K562 (cell line): Measurements from ENCODE around the gene METTL8. TPM values are rescaled to one million over a fixed set of nuclear protein-coding genes. Genes with fewer than 3 reads are reported as not detected.

Experiments used
- ATAC-seq: fragments of 200-7000 bp; cut with Tn5 transposase; 3 replicates; pipeline ENCODE4 v1.9.1; 2020; ENCODE audit warnings: moderate library complexity
- BruUV-seq: library from RNA; stranded (reverse); fragments of 400-500 nt; replicated peaks from 2 replicates; lab custom pipeline; 2021; lab: Mats Ljungman, UMichigan
- CTCF ChIA-PET: fragments of 300-600 bp; formaldehyde crosslinking; extraction: SDS; loops from one replicate; lab custom pipeline; 2021; ENCODE audit warnings: low intra/inter-chr PET ratio; lab: Yijun Ruan, JAX
- POLR2A ChIA-PET: fragments of 300-600, 350-650 bp; sonication (Branson Sonifier 250); formaldehyde crosslinking; extraction: SDS; loops from one replicate; lab custom pipeline; 2021; ENCODE audit warnings: antibody characterized with exemption, inconsistent platforms; lab: Yijun Ruan, JAX
- DNase-seq, 4 experiments: peaks; one replicate each; pipeline versions ENCODE4 v3.0.0 to v3.0.0-alpha.2; 2011 to 2018; ENCODE audit warnings: low spot score in 3 of 4, mixed read lengths in 3 of 4; ENCODE audit errors: extremely low read depth in 1 of 4
- FAIRE-seq: peaks from 2 replicates; lab custom pipeline; 2011; peaks lifted over from hg19 to GRCh38; lab: Jason Lieb, UNC
- H2AFZ ChIP-seq: 2 replicates; pipeline ENCODE4 v1.6.0; 2011; ENCODE audit warnings: low read depth, low read length, control low read depth, inconsistent platforms
- H3K27ac ChIP-seq: fragments of 200-600 bp; 3 replicates; pipeline ENCODE4 v1.8.0; 2011; ENCODE audit warnings: low read depth, mild to moderate bottlenecking, control low read depth, inconsistent platforms, low read length, moderate library complexity, mixed read lengths; ENCODE audit errors: extremely low read depth
- H3K27me3 ChIP-seq, 2 experiments: fragments of 300-600 bp in 1 of 2; 2 replicates in 1 of 2; 3 replicates in 1 of 2; pipeline versions ENCODE4 v1.6.0 to v1.8.0; 2011; ENCODE audit warnings: inconsistent platforms in 2 of 2, low read length in 2 of 2, mild to moderate bottlenecking in 1 of 2, mixed read lengths in 1 of 2, moderate library complexity in 1 of 2; ENCODE audit not compliant: control insufficient read depth in 2 of 2, insufficient read depth in 2 of 2
- H3K36me3 ChIP-seq: fragments of 300-600 bp; 3 replicates; pipeline ENCODE4 v1.8.0; 2011; ENCODE audit warnings: mild to moderate bottlenecking, low read length, inconsistent platforms; ENCODE audit not compliant: control insufficient read depth, insufficient read depth
- H3K4me1 ChIP-seq, 2 experiments: fragments of 200-600 bp in 1 of 2; replicated peaks in 1 of 2; 2 replicates in 1 of 2; 3 replicates in 1 of 2; pipeline versions ENCODE4 v1.5.1 to v1.8.0; 2011; ENCODE audit warnings: inconsistent platforms in 2 of 2, low read length in 2 of 2, mild to moderate bottlenecking in 1 of 2, mixed read lengths in 1 of 2, moderate library complexity in 1 of 2; ENCODE audit not compliant: control insufficient read depth in 2 of 2, insufficient read depth in 2 of 2
- H3K4me2 ChIP-seq: 2 replicates; pipeline ENCODE4 v1.6.1; 2011; ENCODE audit warnings: low read length, control low read depth, inconsistent platforms, mixed read lengths; ENCODE audit not compliant: insufficient read depth
- H3K4me3 ChIP-seq: fragments of 200-600 bp; sonication (generic), shearing (Covaris generic); 2 replicates; pipeline ENCODE4 v1.5.1; 2016; ENCODE audit warnings: control low read depth, inconsistent platforms
- H3K79me2 ChIP-seq: fragments of 200-600 bp; 3 replicates; pipeline ENCODE4 v1.8.0; 2011; ENCODE audit warnings: low read length, inconsistent platforms; ENCODE audit not compliant: control insufficient read depth, insufficient read depth
- H3K9ac ChIP-seq, 2 experiments: 2 replicates each; pipeline versions ENCODE4 v1.6.0 to v1.6.1; 2011; ENCODE audit warnings: low read depth in 2 of 2, low read length in 2 of 2, control low read depth in 1 of 2, inconsistent platforms in 1 of 2, mild to moderate bottlenecking in 1 of 2, mixed read lengths in 1 of 2; ENCODE audit not compliant: insufficient read depth in 1 of 2
- H3K9me1 ChIP-seq: one replicate; pipeline ENCODE4 v1.6.0; 2011; ENCODE audit warnings: inconsistent platforms, mild to moderate bottlenecking, low read length, moderate library complexity; ENCODE audit not compliant: control insufficient read depth, insufficient read depth
- H3K9me3 ChIP-seq: replicated peaks from 2 replicates; pipeline ENCODE4 v1.5.1; 2011; ENCODE audit warnings: low read depth, low read length, inconsistent platforms; ENCODE audit not compliant: control insufficient read depth, insufficient read depth
- H4K20me1 ChIP-seq: replicated peaks from 2 replicates; pipeline ENCODE4 v1.6.1; 2011; ENCODE audit warnings: low read length, inconsistent platforms, mixed read lengths; ENCODE audit not compliant: control insufficient read depth, insufficient read depth
- C11orf30 ChIP-seq: fragments of 450-650 bp; IDR thresholded peaks from 2 replicates; pipeline ENCODE4 v1.6.1; 2016; ENCODE audit warnings: low read depth, mild to moderate bottlenecking
- CEBPG ChIP-seq, 3 experiments: fragments of 200-800 bp in 1 of 3; sonication (Bioruptor generic) in 1 of 3; sonication (generic) in 1 of 3; formaldehyde crosslinking in 1 of 3; IDR thresholded peaks in 2 of 3; conservative IDR thresholded peaks in 1 of 3; 2 replicates each; pipeline versions ENCODE4 v1.6.1 to v1.8.0; 2016 to 2022; ENCODE audit warnings: missing compliant biosample characterization in 2 of 3, missing genetic modification characterization in 2 of 3, mild to moderate bottlenecking in 1 of 3, missing genetic modification reagents in 1 of 3
- CHD1 ChIP-seq: fragments of 200-600 bp; sonication (generic); IDR thresholded peaks from one replicate; pipeline ENCODE4 v1.6.1; 2012; ENCODE audit warnings: mild to moderate bottlenecking, moderate library complexity, low read length, inconsistent platforms
- DDX20 ChIP-seq: fragments of 450-650 bp; IDR thresholded peaks from 2 replicates; pipeline ENCODE4 v1.6.1; 2016; ENCODE audit warnings: missing genetic modification characterization, low read depth, mild to moderate bottlenecking, missing compliant biosample characterization, moderate library complexity
- EZH2 ChIP-seq: IDR thresholded peaks from 2 replicates; pipeline ENCODE4 v1.6.1; 2012; ENCODE audit warnings: low read depth, mild to moderate bottlenecking, inconsistent platforms, low read length, borderline replicate concordance
- GATA2 ChIP-seq: sonication (generic); formaldehyde crosslinking; IDR thresholded peaks from 2 replicates; pipeline ENCODE4 v1.4.0; 2020; ENCODE audit warnings: mild to moderate bottlenecking, missing genetic modification reagents
- HDAC6 ChIP-seq: IDR thresholded peaks from 2 replicates; pipeline ENCODE4 v1.6.1; 2012; ENCODE audit warnings: low read depth, mild to moderate bottlenecking, control low read depth, inconsistent platforms, low read length, moderate library complexity
- HDGF ChIP-seq: fragments of 450-650 bp; IDR thresholded peaks from 2 replicates; pipeline ENCODE4 v1.6.1; 2016
- JUND ChIP-seq, 2 experiments: IDR thresholded peaks; 2 replicates in 1 of 2; 3 replicates in 1 of 2; pipeline ENCODE4 v1.6.1; 2011; ENCODE audit warnings: borderline replicate concordance in 2 of 2, low read depth in 2 of 2, low read length in 2 of 2, improper control_type of control experiment in 1 of 2, missing biosample characterization in 1 of 2, missing genetic modification characterization in 1 of 2, missing genetic modification reagents in 1 of 2
- NFE2 ChIP-seq: IDR thresholded peaks from 2 replicates; pipeline ENCODE4 v1.6.1; 2014; ENCODE audit warnings: antibody characterized with exemption, low read depth
- PYGO2 ChIP-seq: fragments of 450-650 bp; IDR thresholded peaks from 2 replicates; pipeline ENCODE4 v1.6.1; 2016; ENCODE audit warnings: mild to moderate bottlenecking, missing genetic modification characterization, moderate library complexity, missing compliant biosample characterization
- RBFOX2 ChIP-seq: fragments of 200-400 bp; formaldehyde crosslinking; IDR thresholded peaks from 2 replicates; pipeline ENCODE4 v1.6.1; 2017; ENCODE audit warnings: low read depth, mild to moderate bottlenecking, low read length, moderate library complexity
- TAF9B ChIP-seq: fragments of 450-650 bp; IDR thresholded peaks from 2 replicates; pipeline ENCODE4 v1.6.1; 2018; ENCODE audit warnings: mild to moderate bottlenecking; ENCODE audit not compliant: partially characterized antibody
- TARDBP ChIP-seq: fragments of 450-650 bp; IDR thresholded peaks from 2 replicates; pipeline ENCODE4 v1.6.1; 2016
- TSC22D4 ChIP-seq: fragments of 450-650 bp; IDR thresholded peaks from 2 replicates; pipeline ENCODE4 v1.6.1; 2016; ENCODE audit warnings: missing genetic modification characterization, missing biosample characterization, control low read depth
- ZFP30 ChIP-seq: fragments of 250-450 bp; sonication (Bioruptor Pico); IDR thresholded peaks from 2 replicates; pipeline ENCODE4 v1.8.0; 2022; ENCODE audit warnings: moderate library complexity, mild to moderate bottlenecking, inconsistent platforms, borderline replicate concordance
- ZNF133 ChIP-seq: fragments of 250-450 bp; sonication (Bioruptor Pico); IDR thresholded peaks from 2 replicates; pipeline ENCODE4 v1.4.0; 2020; ENCODE audit warnings: mild to moderate bottlenecking
- ZNF165 ChIP-seq: fragments of 250-450 bp; sonication (Bioruptor Pico); IDR thresholded peaks from 2 replicates; pipeline ENCODE4 v1.4.0; 2020; ENCODE audit warnings: borderline replicate concordance
- ZNF316 ChIP-seq: fragments of 450-650 bp; IDR thresholded peaks from 2 replicates; pipeline ENCODE4 v1.6.1; 2016
- in situ Hi-C: fragments of 300-500 bp; cut with MboI; formaldehyde crosslinking; loops from 4 replicates; pipeline ENCODE4 v1.15.0; 2018; ENCODE audit warnings: inconsistent platforms, mixed read lengths
- intact Hi-C: fragments of 100-400 bp; cut with micrococcal nuclease; formaldehyde crosslinking; loops from 2 replicates; pipeline ENCODE4 v1.14.2; 2022
- polyA plus RNA-seq, 8 experiments: library from polyadenylated mRNA; depleted of rRNA in 4 of 8; stranded (reverse) in 5 of 8; unstranded in 3 of 8; fragments of >200 nt; fragmentation: Nextera tagmentation in 2 of 8; fragmentation: Illumina TruSeq in 1 of 8; extraction: Ambion mirVana in 2 of 8; extraction: Trizol in 1 of 8; gene quantifications; 2 replicates each; pipeline versions ENCODE4 v1.2.1 to v1.2.3, GENCODE V29; 2011 to 2014; ENCODE audit warnings: inconsistent platforms in 1 of 8, missing spikeins in 1 of 8
- total RNA-seq, 7 experiments: library from RNA; depleted of rRNA in 6 of 7; stranded (reverse); fragments of >200 nt in 6 of 7; fragmentation: Illumina TruSeq in 2 of 7; extraction: Trizol in 2 of 7; gene quantifications; 2 replicates each; pipeline versions ENCODE4 v1.2.1 to v1.2.3, GENCODE V29; 2011 to 2021; ENCODE audit warnings: low replicate concordance in 1 of 7

The METTL8 gene
- total and polyA plus RNA-seq, 9 of the 15 experiments (the other 6 are each of a cell fraction or from before 2014, with no cell fraction given), result 12.9 to 52.6 (median 33.7) TPM

GRCh38 chr2:171451074-171451473 is 17.3 kb upstream of the METTL8 start:
- in situ Hi-C loops (no loop called here), intact Hi-C loops (no loop called here)
- Histone ChIP-seq H4K20me1 (no peaks in the 10 kb centered on the region), H3K27ac (no peak overlapping the region), H3K27me3 (no peaks in the 10 kb centered on the region), H3K36me3 (peaks cover 71% of the 10 kb centered on the region), H3K79me2 (no peaks in the 10 kb centered on the region), H3K9me1 (no peaks in the 10 kb centered on the region), H2AFZ (no peak overlapping the region), H3K9me3 (no peaks in the 10 kb centered on the region), H3K9ac (no peak overlapping the region), H3K4me3 (no peak overlapping the region), H3K4me1 (no peaks in the 10 kb centered on the region), H3K4me2 (no peak overlapping the region)
- ChIA-PET POLR2A (interaction anchor here (0.9 kb wide), 1 partner anchor 10 kb away, joined by 3 read pairs; no protein-coding TSS in a partner anchor), CTCF (no interaction called here)
- ATAC-seq, result no peak
- BruUV-seq, result no TSS peak
- no peak for DNase-seq
- FAIRE-seq, result no peak
- no peak for TF ChIP-seq ZNF165 (CRISPR knock-in tag)
- no peak for TF ChIP-seq NFE2
- no peak for TF ChIP-seq HDGF
- TF ChIP-seq ZNF133 (CRISPR knock-in tag), result no peak
- TF ChIP-seq C11orf30, result no peak
- no peak for TF ChIP-seq JUND (IDR thresholded peaks at IDR 0.05; ENCODE audit: borderline replicate concordance, low read depth, low read length)
- TF ChIP-seq JUND (tag; IDR thresholded peaks at IDR 0.05; ENCODE audit: borderline replicate concordance, low read depth, low read length), result no peak
- TF ChIP-seq ZNF316, result no peak
- no peak for TF ChIP-seq DDX20 (tag)
- TF ChIP-seq RBFOX2, result no peak
- TF ChIP-seq ZFP30 (CRISPR knock-in tag), result no peak
- TF ChIP-seq TAF9B, result no peak
- no peak for TF ChIP-seq GATA2 (CRISPR knock-in tag)
- no peak for TF ChIP-seq HDAC6
- TF ChIP-seq TSC22D4 (tag), result no peak
- TF ChIP-seq TARDBP, result no peak
- no peak for TF ChIP-seq EZH2
- TF ChIP-seq PYGO2, result no peak
- no peak for TF ChIP-seq CHD1
- no peak for TF ChIP-seq CEBPG (CRISPR knock-in tag; IDR thresholded peaks at IDR 0.05)
- no peak for TF ChIP-seq CEBPG (tag; conservative IDR thresholded peaks at IDR 0.05 in 1 of 2, IDR thresholded peaks at IDR 0.05 in 1 of 2)
